ENCODE data around the gene RAB13.
A peak's percentile ranks its signal among the peaks of the same experiment; 100 is the strongest.
"Not testable (repeated sequence)": the region's sequence is repeated elsewhere in the genome, so short reads cannot be mapped to it uniquely, and the experiment has no call there.

RAB13 gene

GRCh38 chr1:153979091-153979490 lies 7.0 kb downstream of the RAB13 start:
- not testable (repeated sequence) for FAIRE-seq; DNase-seq (ENCODE audit: extremely low spot score, insufficient read length, low read depth)

- DNase-seq (ENCODE audit: extremely low spot score, insufficient read length, low read depth): no peak
Measured at GRCh38 chr1:153978274-153978909, 7.7 kb downstream of the RAB13 start.

GRCh38 chr1:153977250-153978240 lies 8.6 kb downstream of the RAB13 start, which contains the start of gene JTB:
Gene JTB (minus strand): TSS chr1:153977674. CDS start chr1:153977252, 422 bp downstream.
- FAIRE-seq (peak; percentile 74), DNase-seq (ENCODE audit: extremely low spot score, insufficient read length, low read depth) (peak; percentile 72)

More at GRCh38 chr1:153978274-153978909, 7.7 kb downstream of the RAB13 start:
- no peak for FAIRE-seq

GRCh38 chr1:153976819-153977249 lies 9.3 kb downstream of the RAB13 start:
- FAIRE-seq (no peak), DNase-seq (ENCODE audit: extremely low spot score, insufficient read length, low read depth) (no peak)

- no peak for DNase-seq (ENCODE audit: extremely low spot score, insufficient read length, low read depth)
- FAIRE-seq: no peak
Measured at GRCh38 chr1:153973525-153973924, 12.6 kb downstream of the RAB13 start.

- DNase-seq (ENCODE audit: extremely low spot score, insufficient read length, low read depth): no peak
- FAIRE-seq: no peak
Measured at GRCh38 chr1:153973071-153973470, 13.1 kb downstream of the RAB13 start.

- DNase-seq (ENCODE audit: extremely low spot score, insufficient read length, low read depth) (no peak), FAIRE-seq (no peak)
Measured at GRCh38 chr1:153970346-153970745, 15.8 kb downstream of the RAB13 start.

GRCh38 chr1:153968972-153969371 lies 17.2 kb downstream of the RAB13 start:
- DNase-seq (ENCODE audit: extremely low spot score, insufficient read length, low read depth) (no peak), FAIRE-seq (no peak)

- no peak for DNase-seq (ENCODE audit: extremely low spot score, insufficient read length, low read depth)
- no peak for FAIRE-seq
Measured at GRCh38 chr1:153968408-153968807, 17.7 kb downstream of the RAB13 start.

GRCh38 chr1:153968000-153968363 lies 18.2 kb downstream of the RAB13 start:
- DNase-seq (ENCODE audit: extremely low spot score, insufficient read length, low read depth) (no peak), FAIRE-seq (no peak)

GRCh38 chr1:153967107-153967999 lies 18.8 kb downstream of the RAB13 start, which contains the start of gene CREB3L4:
Gene CREB3L4 (plus strand): TSS chr1:153967902. CDS start chr1:153968526, 624 bp downstream.
- FAIRE-seq (peak; percentile 91), DNase-seq (ENCODE audit: extremely low spot score, insufficient read length, low read depth) (peak; percentile 80)

GRCh38 chr1:153963850-153964331 lies 22.2 kb downstream of the RAB13 start:
- FAIRE-seq: no peak

GRCh38 chr1:153963030-153963849 lies 22.9 kb downstream of the RAB13 start, which contains the start of gene SLC39A1:
Gene SLC39A1 (minus strand): TSS chr1:153963537. CDS start chr1:153962715, 822 bp downstream.
- DNase-seq (ENCODE audit: extremely low spot score, insufficient read length, low read depth) (peak; percentile 73), FAIRE-seq (peak; percentile 94)

More at GRCh38 chr1:153963850-153964331, 22.2 kb downstream of the RAB13 start:
- DNase-seq (ENCODE audit: extremely low spot score, insufficient read length, low read depth): no peak

GRCh38 chr1:153962088-153963029 lies 23.8 kb downstream of the RAB13 start:
- DNase-seq (ENCODE audit: extremely low spot score, insufficient read length, low read depth) (no peak), FAIRE-seq (no peak)

GRCh38 chr1:153961421-153961820 lies 24.7 kb downstream of the RAB13 start:
- FAIRE-seq (no peak), DNase-seq (ENCODE audit: extremely low spot score, insufficient read length, low read depth) (no peak)

GRCh38 chr1:153960206-153960605 lies 25.9 kb downstream of the RAB13 start:
- DNase-seq (ENCODE audit: extremely low spot score, insufficient read length, low read depth): no peak
- no peak for FAIRE-seq

GRCh38 chr1:153959454-153959853 lies 26.7 kb downstream of the RAB13 start:
- FAIRE-seq (no peak), DNase-seq (ENCODE audit: extremely low spot score, insufficient read length, low read depth) (no peak)

- DNase-seq (ENCODE audit: extremely low spot score, insufficient read length, low read depth) (no peak), FAIRE-seq (no peak)
Measured at GRCh38 chr1:153958961-153959260, 27.2 kb downstream of the RAB13 start.

Measured in GM18507 (cell line).